Cardiac muscle cell (in vitro differentiated cells and primary cell): ENCODE data around the gene CD300H. TPM values are rescaled to one million over a fixed set of nuclear protein-coding genes. Genes with fewer than 3 reads are reported as not detected.

Experiments
- DNase-seq, 2 donors: peaks; one replicate each; pipeline versions ENCODE4 v3.0.0 to v3.0.0-alpha.2; 2010 to 2017; ENCODE audit warnings: low read depth in 1 of 2, low spot score in 1 of 2
- H3K27ac ChIP-seq: fragments of 200-600 bp; sonication (generic); 2 replicates; pipeline ENCODE4 v1.5.1; 2016
- H3K27me3 ChIP-seq: fragments of 200-600 bp; sonication (generic); 2 replicates; pipeline ENCODE4 v1.6.0; 2016; ENCODE audit warnings: control low read depth
- H3K36me3 ChIP-seq: fragments of 200-600 bp; sonication (generic); 2 replicates; pipeline ENCODE4 v1.5.1; 2016; ENCODE audit warnings: control low read depth
- H3K4me1 ChIP-seq: fragments of 200-600 bp; sonication (generic); 2 replicates; pipeline ENCODE4 v1.8.1; 2017; ENCODE audit warnings: low read depth, mild to moderate bottlenecking, mixed run types
- H3K4me3 ChIP-seq: fragments of 200-600 bp; sonication (generic); 2 replicates; pipeline ENCODE4 v1.5.1; 2016; ENCODE audit warnings: mild to moderate bottlenecking
- H3K9me3 ChIP-seq: fragments of 200-600 bp; sonication (generic); 2 replicates; pipeline ENCODE4 v1.5.1; 2017; ENCODE audit warnings: low read depth, mild to moderate bottlenecking, control low read depth
- CTCF ChIP-seq: IDR thresholded peaks from 2 replicates; pipeline ENCODE4 v1.5.1; 2012; ENCODE audit warnings: low read depth, mild to moderate bottlenecking, low read length
- polyA plus RNA-seq: library from polyadenylated mRNA; unstranded; fragments of >200 nt; fragmentation: Nextera tagmentation; extraction: Ambion mirVana; gene quantifications from 2 replicates; pipeline ENCODE4 v1.2.1, GENCODE V29; 2016
- total RNA-seq: library from RNA; depleted of rRNA; stranded (reverse); fragments of >200 nt; gene quantifications from 2 replicates; pipeline ENCODE4 v1.2.3, GENCODE V29; 2016

The CD300H gene
- total and polyA plus RNA-seq, 2 experiments from 2014 or later = not detected

GRCh38 chr17:74601944-74602572 lies 34.7 kb upstream of the CD300H start:
- no peaks in the 10 kb centered on the region for H3K4me1 ChIP-seq
- no peaks in the 10 kb centered on the region for H3K9me3 ChIP-seq
- peak; percentile 55 to 70 for DNase-seq
- no peaks in the 10 kb centered on the region for H3K36me3 ChIP-seq
- no peak overlapping the region for H3K4me3 ChIP-seq
- TF ChIP-seq CTCF = peak; percentile 85
- H3K27ac ChIP-seq = no peak overlapping the region
- H3K27me3 ChIP-seq = no peaks in the 10 kb centered on the region

DNA sequence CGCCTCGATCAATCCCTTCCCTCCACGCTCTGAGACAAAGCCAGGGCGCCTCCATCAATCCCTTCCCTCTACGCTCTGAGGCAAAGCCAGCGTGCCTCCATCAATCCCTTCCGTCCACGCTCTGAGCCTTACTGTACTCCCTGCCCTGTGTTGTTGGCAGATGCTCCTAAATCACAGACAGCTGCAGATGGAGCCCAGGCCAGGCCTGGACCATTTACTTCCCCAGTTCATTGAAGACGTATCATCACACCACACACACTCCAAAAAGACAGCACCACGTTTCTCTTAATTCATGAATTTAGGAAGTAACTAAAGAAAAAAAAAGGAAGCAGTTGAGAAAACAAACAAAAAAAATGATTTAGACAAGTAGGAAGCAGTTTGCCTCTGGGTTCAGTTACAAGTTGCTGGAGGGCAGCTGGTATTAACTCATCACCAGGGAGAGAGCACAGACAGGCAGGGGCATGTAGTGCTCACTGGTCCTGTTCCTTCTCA lies 32.2 kb upstream of the CD300H start:
- Histone ChIP-seq H3K4me1 (no peaks in the 10 kb centered on the region), H3K27me3 (no peaks in the 10 kb centered on the region), H3K9me3 (no peaks in the 10 kb centered on the region), H3K36me3 (no peaks in the 10 kb centered on the region), H3K4me3 (no peak overlapping the region), H3K27ac (no peak overlapping the region)
- no peak for TF ChIP-seq CTCF
- DNase-seq = no peak

DNA sequence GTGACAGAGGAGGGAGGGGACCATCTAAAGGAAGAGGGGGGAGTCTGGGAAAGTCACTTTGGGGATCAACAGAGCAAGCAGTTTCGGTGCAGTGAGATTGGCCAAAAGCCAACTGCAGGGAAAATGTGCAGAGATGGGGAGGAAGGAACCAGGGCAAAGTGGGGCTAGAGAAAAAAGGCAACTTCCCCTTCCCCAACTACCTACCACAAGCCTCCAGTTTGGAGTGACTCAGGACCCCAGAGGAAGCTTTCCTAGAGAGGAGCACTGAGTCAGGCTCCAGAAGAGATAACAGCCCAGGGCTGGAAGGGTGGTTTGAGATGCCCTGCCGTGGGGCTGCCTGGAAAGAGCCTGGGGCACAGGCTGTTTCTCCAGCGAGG lies 31.7 kb upstream of the CD300H start:
- TF ChIP-seq CTCF = no peak
- Histone ChIP-seq H3K36me3 (no peaks in the 10 kb centered on the region), H3K27ac (no peak overlapping the region), H3K4me1 (no peaks in the 10 kb centered on the region), H3K27me3 (no peaks in the 10 kb centered on the region), H3K4me3 (no peak overlapping the region), H3K9me3 (no peaks in the 10 kb centered on the region)
- DNase-seq = peak in 1 of 2 donors; percentile 6

GRCh38 chr17:74598346-74599022 lies 31.2 kb upstream of the CD300H start:
- Histone ChIP-seq H3K4me3 (no peak overlapping the region), H3K4me1 (no peaks in the 10 kb centered on the region), H3K36me3 (no peaks in the 10 kb centered on the region), H3K9me3 (no peaks in the 10 kb centered on the region), H3K27me3 (no peaks in the 10 kb centered on the region), H3K27ac (no peak overlapping the region)
- TF ChIP-seq CTCF = no peak
- no peak for DNase-seq

GRCh38 chr17:74597069-74597790 lies 29.9 kb upstream of the CD300H start:
- no peaks in the 10 kb centered on the region for H3K36me3 ChIP-seq
- DNase-seq = no peak
- TF ChIP-seq CTCF = no peak
- H3K4me3 ChIP-seq = no peak overlapping the region
- no peaks in the 10 kb centered on the region for H3K27me3 ChIP-seq
- H3K9me3 ChIP-seq = no peaks in the 10 kb centered on the region
- no peak overlapping the region for H3K27ac ChIP-seq
- H3K4me1 ChIP-seq = no peaks in the 10 kb centered on the region
